HepG2 (cell line): ENCODE results near the gene RAB40AL. TPM values are rescaled to one million over a fixed set of nuclear protein-coding genes. Genes with fewer than 3 reads are reported as not detected.

Experiments used
- ATAC-seq: fragments of 200-7000 bp; cut with Tn5 transposase; 3 replicates; pipeline ENCODE4 v1.9.1; 2020; ENCODE audit warnings: mild to moderate bottlenecking, moderate library complexity
- BruUV-seq: library from RNA; stranded (reverse); fragments of 400-500 nt; replicated peaks from 2 replicates; lab custom pipeline; 2021; lab: Mats Ljungman, UMichigan
- CTCF ChIA-PET: fragments of 300-600 bp; formaldehyde crosslinking; extraction: SDS; loops from one replicate; lab custom pipeline; 2021; ENCODE audit warnings: low total read pairs, inconsistent platforms, low intra/inter-chr PET ratio; lab: Yijun Ruan, JAX
- POLR2A ChIA-PET: fragments of 350-600 bp; sonication (Branson Sonifier 250); formaldehyde crosslinking; loops from one replicate; lab custom pipeline; 2020; ENCODE audit warnings: antibody characterized with exemption, inconsistent platforms; lab: Yijun Ruan, JAX
- DNase-seq: peaks from one replicate; pipeline ENCODE4 v3.0.0-alpha.2; 2015; ENCODE audit warnings: low spot score
- FAIRE-seq: peaks from 3 replicates; lab custom pipeline; 2011; peaks lifted over from hg19 to GRCh38; lab: Jason Lieb, UNC
- H2AFZ ChIP-seq: one replicate; pipeline ENCODE4 v1.6.1; 2011; ENCODE audit warnings: low read length, inconsistent platforms
- H3K27ac ChIP-seq: fragments of 300-600 bp; 3 replicates; pipeline ENCODE4 v1.8.0; 2011; ENCODE audit warnings: mixed run types, mild to moderate bottlenecking, mixed read lengths, low read length, inconsistent platforms; ENCODE audit not compliant: insufficient read depth; ENCODE audit errors: extremely low read length
- H3K27me3 ChIP-seq, 2 experiments: fragments of 200-600 bp in 1 of 2; 2 replicates in 1 of 2; 3 replicates in 1 of 2; pipeline versions ENCODE4 v1.6.0 to v1.8.0; 2011; ENCODE audit warnings: low read length in 2 of 2, mild to moderate bottlenecking in 2 of 2, moderate library complexity in 2 of 2, inconsistent platforms in 1 of 2; ENCODE audit not compliant: insufficient read depth in 2 of 2, control insufficient read depth in 1 of 2
- H3K36me3 ChIP-seq, 2 experiments: fragments of 200-600 bp in 1 of 2; replicated peaks in 1 of 2; 2 replicates in 1 of 2; 3 replicates in 1 of 2; pipeline versions ENCODE4 v1.5.1 to v1.8.0; 2011; ENCODE audit warnings: low read length in 2 of 2, inconsistent platforms in 1 of 2; ENCODE audit not compliant: insufficient read depth in 2 of 2, control insufficient read depth in 1 of 2
- H3K4me1 ChIP-seq: 2 replicates; pipeline ENCODE4 v1.5.1; 2012; ENCODE audit warnings: low read length, inconsistent platforms; ENCODE audit not compliant: insufficient read depth
- H3K4me2 ChIP-seq: 2 replicates; pipeline ENCODE4 v1.6.0; 2011; ENCODE audit warnings: low read depth, low read length, inconsistent platforms
- H3K4me3 ChIP-seq, 3 experiments: fragments of 200-600 bp in 1 of 3; sonication (generic), shearing (Covaris generic) in 1 of 3; replicated peaks in 1 of 3; 2 replicates each; pipeline ENCODE4 v1.5.1; 2011 to 2016; ENCODE audit warnings: low read length in 3 of 3, inconsistent platforms in 2 of 3, low read depth in 2 of 3, mild to moderate bottlenecking in 2 of 3, control low read depth in 1 of 3, mixed read lengths in 1 of 3; ENCODE audit not compliant: insufficient read depth in 1 of 3
- H3K79me2 ChIP-seq: one replicate; pipeline ENCODE4 v1.6.1; 2011; ENCODE audit warnings: low read length, inconsistent platforms; ENCODE audit not compliant: insufficient read depth
- H3K9ac ChIP-seq: 2 replicates; pipeline ENCODE4 v1.6.0; 2011; ENCODE audit warnings: mild to moderate bottlenecking, low read depth, low read length, inconsistent platforms; ENCODE audit not compliant: insufficient read depth
- H3K9me3 ChIP-seq: 2 replicates; pipeline ENCODE4 v1.5.1; 2012; ENCODE audit warnings: mild to moderate bottlenecking, low read length
- H4K20me1 ChIP-seq: 2 replicates; pipeline ENCODE4 v1.6.0; 2011; ENCODE audit warnings: inconsistent platforms, mild to moderate bottlenecking, low read length, moderate library complexity; ENCODE audit not compliant: insufficient read depth
- ARID5B ChIP-seq: IDR thresholded peaks from 2 replicates; pipeline ENCODE4 v1.4.0; 2020; ENCODE audit warnings: mild to moderate bottlenecking, missing genetic modification reagents
- ATRX ChIP-seq: sonication (generic); formaldehyde crosslinking; IDR thresholded peaks from 2 replicates; pipeline ENCODE4 v1.4.0; 2020; ENCODE audit warnings: missing genetic modification reagents, borderline replicate concordance
- CBX5 ChIP-seq: sonication (generic); formaldehyde crosslinking; IDR thresholded peaks from 2 replicates; pipeline ENCODE4 v1.4.0; 2020; ENCODE audit warnings: missing genetic modification reagents, borderline replicate concordance
- DZIP1 ChIP-seq: sonication (generic); formaldehyde crosslinking; IDR thresholded peaks from 2 replicates; pipeline ENCODE4 v1.5.0; 2020; ENCODE audit warnings: mild to moderate bottlenecking, missing genetic modification reagents
- FOXA3 ChIP-seq: IDR thresholded peaks from 2 replicates; pipeline ENCODE4 v1.6.1; 2016; ENCODE audit warnings: missing genetic modification reagents, missing compliant biosample characterization
- KDM2A ChIP-seq: sonication (generic); formaldehyde crosslinking; IDR thresholded peaks from 2 replicates; pipeline ENCODE4 v1.4.0; 2020; ENCODE audit warnings: low read depth, missing genetic modification reagents, borderline replicate concordance
- SAFB2 ChIP-seq: sonication (generic); formaldehyde crosslinking; IDR thresholded peaks from 2 replicates; pipeline ENCODE4 v1.5.1; 2020; ENCODE audit warnings: missing genetic modification reagents, low read depth, mild to moderate bottlenecking, borderline replicate concordance
- TFDP1 ChIP-seq: IDR thresholded peaks from 2 replicates; pipeline ENCODE4 v1.6.1; 2016; ENCODE audit warnings: missing compliant biosample characterization, missing genetic modification reagents, borderline replicate concordance
- ZC3H13 ChIP-seq: sonication (generic); formaldehyde crosslinking; IDR thresholded peaks from 2 replicates; pipeline ENCODE4 v1.8.1; 2023; ENCODE audit warnings: mild to moderate bottlenecking, missing genetic modification reagents, moderate library complexity
- ZNF292 ChIP-seq: sonication (generic); formaldehyde crosslinking; IDR thresholded peaks from 2 replicates; pipeline ENCODE4 v1.8.1; 2022; ENCODE audit warnings: mild to moderate bottlenecking, low read depth, missing genetic modification reagents, borderline replicate concordance
- ZNF710 ChIP-seq: sonication (generic); formaldehyde crosslinking; IDR thresholded peaks from 2 replicates; pipeline ENCODE4 v1.5.0; 2020; ENCODE audit warnings: mild to moderate bottlenecking, missing genetic modification reagents, borderline replicate concordance
- ZNF841 ChIP-seq: sonication (generic); formaldehyde crosslinking; IDR thresholded peaks from 2 replicates; pipeline ENCODE4 v1.8.1; 2023; ENCODE audit warnings: missing genetic modification reagents, borderline replicate concordance
- WGBS: methylation state at CpG from one replicate; pipeline ENCODE4 v1.1.6; 2017; ENCODE audit warnings: low lambda C conversion rate; 5-methylcytosine and 5-hydroxymethylcytosine counted together
- in situ Hi-C: cut with HindIII; loops from 2 replicates; pipeline ENCODE4 v1.10.0; 2017; ENCODE audit warnings: low pct_unique_long_range_greater_than_20kb; ENCODE audit not compliant: extremely low pct_ligation_motif_present
- intact Hi-C: fragments of 100-400 bp; cut with micrococcal nuclease; formaldehyde crosslinking; loops from one replicate; pipeline ENCODE4 v1.10.0; 2022; ENCODE audit not compliant: unreplicated experiment
- polyA plus RNA-seq, 8 experiments: library from polyadenylated mRNA; depleted of rRNA in 3 of 8; stranded (reverse) in 7 of 8; unstranded in 1 of 8; fragments of >200 nt; fragmentation: Illumina TruSeq in 4 of 8; extraction: Trizol in 4 of 8; gene quantifications; 2 replicates each; pipeline versions ENCODE4 v1.2.1 to v1.2.3, GENCODE V29; 2011 to 2016; ENCODE audit warnings: low read depth in 4 of 8, missing spikeins in 1 of 8, mixed read lengths in 1 of 8; ENCODE audit not compliant: insufficient read depth in 1 of 8
- total RNA-seq, 5 experiments: library from RNA; depleted of rRNA; stranded (reverse); fragments of >200 nt; fragmentation: Illumina TruSeq; extraction: Trizol; gene quantifications; 2 replicates each; pipeline ENCODE4 v1.2.3, GENCODE V29; 2016; ENCODE audit warnings: low read depth in 1 of 5
- TF ChIP-seq, protein P1 (sequence below): sonication (generic); formaldehyde crosslinking; IDR thresholded peaks from 2 replicates; pipeline ENCODE4 v1.4.0; 2020; ENCODE audit warnings: missing genetic modification reagents, borderline replicate concordance

RAB40AL gene
- total and polyA plus RNA-seq, 2 of the 13 experiments (the other 11 are each of a cell fraction or from before 2014, with no cell fraction given): 0.08 to 0.40 TPM

DNA sequence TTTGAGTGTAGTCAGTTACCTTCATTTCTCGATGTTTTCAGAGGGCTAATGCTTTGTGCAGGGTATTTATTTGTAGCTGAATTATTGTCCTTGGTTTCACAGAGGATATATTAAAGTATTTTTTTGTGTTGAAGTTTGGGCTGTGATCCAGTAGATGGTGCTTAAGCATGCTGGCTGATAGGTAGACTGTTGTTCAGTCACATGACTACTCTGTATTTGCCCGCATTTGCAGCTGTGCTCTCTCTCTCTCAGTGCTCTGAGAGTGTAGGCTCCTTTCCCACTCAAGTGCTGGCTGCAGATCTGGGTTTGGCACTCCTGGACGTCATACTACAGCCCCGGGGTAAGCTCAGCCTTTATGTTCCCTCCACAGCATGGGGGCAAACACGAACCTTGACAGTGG lies 21.7 kb downstream of the RAB40AL start:
- Histone ChIP-seq H3K27ac (no peak overlapping the region), H3K9ac (no peak overlapping the region), H3K4me1 (no peaks in the 10 kb centered on the region), H3K36me3 (no peaks in the 10 kb centered on the region), H4K20me1 (no peaks in the 10 kb centered on the region), H3K79me2 (no peaks in the 10 kb centered on the region), H2AFZ (no peak overlapping the region), H3K4me3 (no peak overlapping the region), H3K9me3 (no peaks in the 10 kb centered on the region), H3K4me2 (no peak overlapping the region), H3K27me3 (no peaks in the 10 kb centered on the region)
- ATAC-seq: no peak
- ChIA-PET CTCF (no interaction called here), POLR2A (no interaction called here)
- in situ Hi-C loops (loop anchor here (10.0 kb wide), 1 partner anchor 196 kb away; no protein-coding TSS in a partner anchor), intact Hi-C loops (loop anchor here (10.0 kb wide), 1 partner anchor 96 kb away; no protein-coding TSS in a partner anchor)
- BruUV-seq: no TSS peak
- DNase-seq: no peak
- 100% methylated on average over 1 of the region's 5 CpGs for WGBS
- FAIRE-seq: no peak
- TF ChIP-seq ZC3H13 (CRISPR knock-in tag) (no peak), DZIP1 (no peak), CBX5 (CRISPR knock-in tag) (no peak), ZNF710 (CRISPR knock-in tag) (no peak), ARID5B (CRISPR knock-in tag) (no peak), ZNF841 (CRISPR knock-in tag) (no peak), KDM2A (CRISPR knock-in tag) (no peak), TFDP1 (CRISPR knock-in tag) (no peak), SAFB2 (CRISPR knock-in tag) (no peak), ATRX (CRISPR knock-in tag) (no peak), FOXA3 (no peak), ZNF292 (no peak)
- TF ChIP-seq, protein P1, sequence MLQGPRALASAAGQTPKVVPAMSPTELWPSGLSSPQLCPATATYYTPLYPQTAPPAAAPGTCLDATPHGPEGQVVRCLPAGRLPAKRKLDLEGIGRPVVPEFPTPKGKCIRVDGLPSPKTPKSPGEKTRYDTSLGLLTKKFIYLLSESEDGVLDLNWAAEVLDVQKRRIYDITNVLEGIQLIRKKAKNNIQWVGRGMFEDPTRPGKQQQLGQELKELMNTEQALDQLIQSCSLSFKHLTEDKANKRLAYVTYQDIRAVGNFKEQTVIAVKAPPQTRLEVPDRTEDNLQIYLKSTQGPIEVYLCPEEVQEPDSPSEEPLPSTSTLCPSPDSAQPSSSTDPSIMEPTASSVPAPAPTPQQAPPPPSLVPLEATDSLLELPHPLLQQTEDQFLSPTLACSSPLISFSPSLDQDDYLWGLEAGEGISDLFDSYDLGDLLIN (CRISPR knock-in tag): no peak
